NCI-H1694 treated with DMSO at 0.1 percent for 48 hours (cell line): ENCODE data around the gene MAGI2.

Experiments used
- DNase-seq: peaks from one replicate; lab custom pipeline; 2025; lab: John Stamatoyannopoulos, UW

MAGI2 gene

GRCh38 chr7:79376299-79377025, 77.0 kb downstream of the MAGI2 start:
- no peak for DNase-seq

GRCh38 chr7:79361214-79361613, 92.3 kb downstream of the MAGI2 start:
- no peak for DNase-seq

- DNase-seq: no peak
Measured at GRCh38 chr7:79359827-79360226, 93.6 kb downstream of the MAGI2 start.

DNA sequence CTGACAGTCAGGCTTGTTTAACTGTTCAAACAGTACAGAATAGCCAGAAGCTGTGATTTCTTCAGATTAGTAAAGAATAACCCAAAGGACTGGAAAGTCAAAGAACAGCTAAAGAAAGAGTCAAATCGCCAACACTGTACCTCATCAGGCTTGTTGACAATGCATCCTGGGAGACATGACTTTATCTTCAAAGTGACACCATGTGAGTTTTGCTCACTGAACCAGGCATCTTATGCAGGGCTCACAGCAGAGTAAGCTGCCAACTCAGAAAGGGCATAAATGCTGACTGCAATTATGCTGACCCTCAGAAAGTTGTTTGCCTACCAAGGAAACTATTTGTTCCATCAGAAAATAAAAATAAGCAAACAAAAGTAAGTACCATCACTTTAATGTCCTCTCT, 96.4 kb downstream of the MAGI2 start:
- no peak for DNase-seq

GRCh38 chr7:79353720-79354468, 99.6 kb downstream of the MAGI2 start:
- DNase-seq: no peak

- DNase-seq: no peak
Measured at GRCh38 chr7:79352323-79352722, 101.1 kb downstream of the MAGI2 start.

- no peak for DNase-seq
Measured at GRCh38 chr7:79347351-79347750, 106.1 kb downstream of the MAGI2 start.

- DNase-seq: no peak
Measured at GRCh38 chr7:79341902-79342301, 111.6 kb downstream of the MAGI2 start.

GRCh38 chr7:79340212-79340611, 113.3 kb downstream of the MAGI2 start:
- no peak for DNase-seq

- DNase-seq: no peak
Measured at GRCh38 chr7:79339208-79339925, 114.1 kb downstream of the MAGI2 start.

- DNase-seq: no peak
Measured at GRCh38 chr7:79337717-79338116, 115.8 kb downstream of the MAGI2 start.

DNA sequence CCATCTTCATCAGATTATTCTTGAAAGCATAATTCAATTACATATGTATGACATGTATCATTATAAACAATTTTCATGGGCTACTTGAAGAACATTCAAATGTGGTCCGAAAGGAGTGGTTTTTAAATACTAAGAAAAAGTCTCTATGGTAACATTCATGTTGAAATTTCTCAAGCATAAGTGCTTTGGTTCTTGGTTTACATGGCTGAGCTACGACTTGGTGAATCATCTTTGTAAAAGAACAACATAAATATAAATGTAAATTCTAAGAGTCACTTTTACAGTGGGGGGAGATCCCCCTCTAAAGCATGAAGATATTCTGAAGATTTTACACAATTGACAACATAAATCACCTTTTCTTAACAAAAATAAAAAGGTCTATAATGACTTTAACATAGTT, 118.6 kb downstream of the MAGI2 start:
- no peak for DNase-seq

DNA sequence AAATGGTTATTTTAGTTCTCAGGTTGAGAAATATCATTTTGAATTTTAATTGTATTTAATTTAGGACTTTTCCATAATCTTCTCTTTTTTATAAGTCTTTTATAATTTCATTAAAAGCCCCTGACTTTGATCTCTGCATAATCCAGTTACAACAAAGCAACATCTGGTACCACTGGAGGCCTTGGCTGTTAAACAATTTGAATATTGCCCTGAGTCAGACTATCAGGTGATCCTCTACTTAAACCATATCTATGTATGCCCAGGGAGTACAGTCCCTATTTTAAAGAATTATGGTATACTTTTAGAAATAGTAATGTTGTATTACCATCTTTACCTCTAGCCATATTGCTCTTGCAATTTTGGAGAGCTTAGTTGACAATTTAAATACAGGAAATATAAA, 119.1 kb downstream of the MAGI2 start:
- no peak for DNase-seq

DNA sequence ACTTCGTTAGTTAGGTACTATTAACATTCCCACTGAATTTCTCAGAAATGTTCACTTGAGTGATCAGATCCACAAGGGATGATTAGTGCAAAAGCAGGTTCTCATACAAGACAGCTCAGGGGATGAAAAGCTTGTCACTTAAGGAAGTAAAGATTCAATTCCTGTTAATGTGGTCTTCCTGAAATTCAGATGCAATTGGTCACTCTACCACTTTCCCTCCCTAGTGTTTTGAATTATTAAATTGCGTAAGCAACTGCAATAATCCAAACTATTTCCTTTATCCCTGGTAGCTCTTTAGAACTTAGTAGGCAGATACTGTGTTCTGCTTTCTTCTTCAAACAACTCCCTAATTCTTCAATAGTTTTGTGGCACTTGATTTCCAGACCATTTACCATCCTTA, 121.4 kb downstream of the MAGI2 start:
- no peak for DNase-seq

- DNase-seq: no peak
Measured at GRCh38 chr7:79329464-79329863, 124.0 kb downstream of the MAGI2 start.

- no peak for DNase-seq
Measured at GRCh38 chr7:79320741-79321473, 132.6 kb downstream of the MAGI2 start.

DNA sequence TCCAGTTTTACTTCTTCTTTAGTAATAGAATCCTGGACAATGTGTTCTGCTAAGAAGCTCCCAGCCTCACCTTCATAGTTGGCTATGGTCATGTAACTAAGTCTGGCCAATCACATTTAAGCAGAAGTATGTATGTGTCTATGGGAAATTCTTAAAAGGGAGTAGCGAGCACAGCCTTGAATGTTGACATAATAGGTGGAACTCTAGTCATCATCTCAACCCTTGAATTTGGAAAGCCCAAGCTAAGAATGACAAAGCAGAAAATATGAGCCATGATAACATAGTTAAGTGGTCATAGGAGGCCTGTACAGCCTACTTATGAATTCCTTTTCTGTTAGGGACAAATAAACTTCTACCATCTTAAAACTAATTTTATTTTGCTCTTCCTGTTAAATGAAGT, 134.1 kb downstream of the MAGI2 start:
- DNase-seq: no peak

GRCh38 chr7:79317728-79318127, 135.7 kb downstream of the MAGI2 start:
- DNase-seq: no peak

DNA sequence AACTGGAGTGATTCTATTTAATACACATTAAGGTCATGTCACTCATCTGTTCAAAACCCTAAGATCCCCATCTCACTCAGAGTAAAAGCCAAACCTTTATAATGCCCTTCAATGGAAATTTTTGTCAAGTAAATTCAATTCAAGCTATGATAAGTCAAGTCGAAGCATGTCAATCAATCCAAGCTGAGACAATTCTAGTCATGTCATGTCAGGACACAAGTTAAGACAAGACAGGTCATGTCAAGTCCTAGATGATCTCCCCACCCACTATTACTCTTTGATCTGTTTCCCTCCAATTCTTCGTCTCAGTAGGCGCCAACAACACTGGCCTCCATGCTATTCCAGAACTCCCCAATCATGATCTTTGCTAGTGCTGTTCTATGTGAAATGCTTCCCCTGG, 141.4 kb downstream of the MAGI2 start:
- no peak for DNase-seq

- no peak for DNase-seq
Measured at GRCh38 chr7:79308192-79308591, 145.3 kb downstream of the MAGI2 start.

GRCh38 chr7:79307376-79307775, 146.1 kb downstream of the MAGI2 start:
- no peak for DNase-seq

DNA sequence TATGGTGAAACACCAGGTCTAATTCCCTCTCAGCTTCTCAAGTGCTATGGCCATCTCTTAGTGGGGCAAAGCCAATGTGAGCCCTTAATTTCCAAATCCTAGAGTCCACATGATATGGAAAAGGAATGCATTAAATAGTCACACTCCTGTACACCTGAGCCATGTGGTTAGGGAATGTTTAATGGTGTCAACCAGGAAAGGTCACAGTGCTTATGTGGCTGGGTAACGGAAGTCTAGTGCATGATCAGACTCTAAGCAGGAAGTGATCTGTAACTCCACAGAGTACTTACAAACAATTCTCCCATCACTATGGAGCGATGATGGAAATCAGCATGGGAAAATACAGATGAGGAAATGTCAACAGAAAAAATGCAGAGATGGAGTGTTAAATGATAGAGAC, 148.8 kb downstream of the MAGI2 start:
- no peak for DNase-seq
